IMR-90 (cell line): ENCODE results near the gene GATD1. TPM values are rescaled to one million over a fixed set of nuclear protein-coding genes. Genes with fewer than 3 reads are reported as not detected.

Experiments
- ATAC-seq: fragments of 200-7000 bp; cut with Tn5 transposase; 2 replicates; pipeline ENCODE4 v1.9.1; 2020; ENCODE audit warnings: low read depth, mild to moderate bottlenecking, moderate library complexity
- BruUV-seq: library from RNA; stranded (reverse); fragments of 400-500 nt; replicated peaks from 2 replicates; lab custom pipeline; 2021; lab: Mats Ljungman, UMichigan
- CTCF ChIA-PET: fragments of 300-600 bp; formaldehyde crosslinking; extraction: SDS; loops from one replicate; lab custom pipeline; 2021; ENCODE audit warnings: antibody characterized with exemption; lab: Yijun Ruan, JAX
- POLR2A ChIA-PET: fragments of 300-600 bp; sonication (Branson Sonifier 250); formaldehyde crosslinking; loops from one replicate; lab custom pipeline; 2022; ENCODE audit warnings: antibody characterized with exemption; ENCODE audit not compliant: unreplicated experiment; lab: Charles Lee
- DNase-seq: peaks from one replicate; pipeline ENCODE4 v3.0.0; 2013
- H2AFZ ChIP-seq: replicated peaks from 2 replicates; pipeline ENCODE3; 2013; ENCODE audit warnings: low read length, mild to moderate bottlenecking; ENCODE audit not compliant: poor library complexity
- H2AK5ac ChIP-seq: 2 replicates; pipeline ENCODE4 v1.6.1; 2013; ENCODE audit warnings: low read depth, low read length, inconsistent platforms
- H2AK9ac ChIP-seq: replicated peaks from 2 replicates; pipeline ENCODE3; 2013; ENCODE audit warnings: mild to moderate bottlenecking, low read depth, low read length, moderate library complexity; ENCODE audit not compliant: poor library complexity
- H2BK120ac ChIP-seq: 2 replicates; pipeline ENCODE4 v1.6.1; 2013; ENCODE audit warnings: low read depth, low read length, inconsistent platforms
- H2BK15ac ChIP-seq: 3 replicates; pipeline ENCODE4 v1.6.1; 2013; ENCODE audit warnings: low read depth, low read length, inconsistent platforms
- H2BK20ac ChIP-seq: 2 replicates; pipeline ENCODE4 v1.6.1; 2013; ENCODE audit warnings: low read depth, mild to moderate bottlenecking, inconsistent platforms, low read length, moderate library complexity
- H2BK5ac ChIP-seq: 2 replicates; pipeline ENCODE4 v1.6.1; 2013; ENCODE audit warnings: mild to moderate bottlenecking, low read depth, low read length, inconsistent platforms; ENCODE audit not compliant: poor library complexity, severe bottlenecking
- H3K14ac ChIP-seq: replicated peaks from 2 replicates; pipeline ENCODE4 v1.6.1; 2013; ENCODE audit warnings: low read depth, low read length, inconsistent platforms
- H3K18ac ChIP-seq: 2 replicates; pipeline ENCODE4 v1.6.1; 2013; ENCODE audit warnings: low read depth, low read length, control low read depth
- H3K23ac ChIP-seq: 2 replicates; pipeline ENCODE4 v1.6.1; 2013; ENCODE audit warnings: low read depth, low read length, inconsistent platforms
- H3K27ac ChIP-seq: 2 replicates; pipeline ENCODE4 v1.5.1; 2013; ENCODE audit warnings: mild to moderate bottlenecking, control low read depth, low read length; ENCODE audit not compliant: insufficient read depth
- H3K27me3 ChIP-seq: 2 replicates; pipeline ENCODE4 v1.6.1; 2013; ENCODE audit warnings: low read length; ENCODE audit not compliant: control insufficient read depth, insufficient read depth
- H3K36me3 ChIP-seq: 2 replicates; pipeline ENCODE4 v1.6.1; 2013; ENCODE audit warnings: low read length, mixed read lengths; ENCODE audit not compliant: control insufficient read depth, insufficient read depth
- H3K4ac ChIP-seq: 2 replicates; pipeline ENCODE4 v1.6.1; 2013; ENCODE audit warnings: low read depth, low read length, inconsistent platforms
- H3K4me1 ChIP-seq: 2 replicates; pipeline ENCODE4 v1.6.1; 2013; ENCODE audit warnings: low read length, mixed read lengths; ENCODE audit not compliant: control insufficient read depth, insufficient read depth
- H3K4me2 ChIP-seq: 2 replicates; pipeline ENCODE4 v1.6.1; 2013; ENCODE audit warnings: low read depth, mild to moderate bottlenecking, control low read depth, low read length, moderate library complexity
- H3K4me3 ChIP-seq: 2 replicates; pipeline ENCODE4 v1.5.1; 2013; ENCODE audit warnings: low read depth, mild to moderate bottlenecking, control low read depth, low read length, moderate library complexity; ENCODE audit not compliant: insufficient read depth
- H3K56ac ChIP-seq: 2 replicates; pipeline ENCODE4 v1.6.1; 2013; ENCODE audit warnings: low read length, inconsistent platforms; ENCODE audit not compliant: insufficient read depth; ENCODE audit errors: extremely low read depth
- H3K79me1 ChIP-seq, 2 experiments: 2 replicates each; pipeline ENCODE4 v1.6.1; 2013; ENCODE audit warnings: low read length in 2 of 2, inconsistent platforms in 1 of 2, low read depth in 1 of 2
- H3K9ac ChIP-seq: 2 replicates; pipeline ENCODE4 v1.6.1; 2013; ENCODE audit warnings: low read depth, low read length, control low read depth
- H3K9me1 ChIP-seq: 2 replicates; pipeline ENCODE4 v1.6.1; 2013; ENCODE audit warnings: low read length, inconsistent platforms; ENCODE audit not compliant: insufficient read depth
- H3K9me3 ChIP-seq: 2 replicates; pipeline ENCODE4 v1.6.1; 2013; ENCODE audit warnings: low read length; ENCODE audit not compliant: control insufficient read depth, insufficient read depth
- H4K20me1 ChIP-seq: 2 replicates; pipeline ENCODE4 v1.6.1; 2013; ENCODE audit warnings: low read length, inconsistent platforms; ENCODE audit not compliant: insufficient read depth
- H4K5ac ChIP-seq: 2 replicates; pipeline ENCODE4 v1.6.1; 2013; ENCODE audit warnings: mild to moderate bottlenecking, low read depth, low read length, control low read depth
- H4K8ac ChIP-seq, 2 experiments: 2 replicates each; pipeline ENCODE4 v1.6.1; 2013; ENCODE audit warnings: low read depth in 2 of 2, low read length in 2 of 2, control low read depth in 1 of 2, inconsistent platforms in 1 of 2
- H4K91ac ChIP-seq: 2 replicates; pipeline ENCODE4 v1.6.1; 2013; ENCODE audit warnings: low read depth, low read length, inconsistent platforms; ENCODE audit not compliant: insufficient read depth
- BHLHE40 ChIP-seq: fragments of 150-350 bp; IDR thresholded peaks from 2 replicates; pipeline ENCODE4 v1.6.1; 2016; ENCODE audit warnings: mild to moderate bottlenecking, low read depth, low read length
- CEBPB ChIP-seq: IDR thresholded peaks from 2 replicates; pipeline ENCODE4 v1.6.1; 2012; ENCODE audit warnings: low read depth, low read length, improper control_type of control experiment
- CHD1 ChIP-seq: IDR thresholded peaks from 2 replicates; pipeline ENCODE4 v1.6.1; 2012; ENCODE audit warnings: low read depth, low read length, improper control_type of control experiment
- FOS ChIP-seq: fragments of 150-350 bp; IDR thresholded peaks from 2 replicates; pipeline ENCODE4 v1.6.1; 2016; ENCODE audit warnings: low read depth, low read length
- MAFK ChIP-seq: IDR thresholded peaks from 2 replicates; pipeline ENCODE4 v1.6.1; 2012; ENCODE audit warnings: low read depth, low read length, improper control_type of control experiment
- MAZ ChIP-seq: IDR thresholded peaks from 2 replicates; pipeline ENCODE4 v1.6.1; 2012; ENCODE audit warnings: low read depth, mild to moderate bottlenecking, low read length, improper control_type of control experiment, moderate library complexity, borderline replicate concordance
- MXI1 ChIP-seq: IDR thresholded peaks from 2 replicates; pipeline ENCODE4 v1.6.1; 2012; ENCODE audit warnings: low read depth, mild to moderate bottlenecking, low read length, moderate library complexity, borderline replicate concordance
- NFE2L2 ChIP-seq: fragments of 150-350 bp; IDR thresholded peaks from 2 replicates; pipeline ENCODE4 v1.6.1; 2016; ENCODE audit warnings: low read depth, mild to moderate bottlenecking, low read length
- POLR2A ChIP-seq: IDR thresholded peaks from 2 replicates; pipeline ENCODE4 v1.6.1; 2012; ENCODE audit warnings: mild to moderate bottlenecking, low read depth, low read length
- RCOR1 ChIP-seq: IDR thresholded peaks from 2 replicates; pipeline ENCODE4 v1.6.1; 2012; ENCODE audit warnings: mild to moderate bottlenecking, low read length, improper control_type of control experiment; ENCODE audit not compliant: insufficient replicate concordance
- RFX5 ChIP-seq: IDR thresholded peaks from 2 replicates; pipeline ENCODE4 v1.8.0; 2012; ENCODE audit warnings: low read depth, mild to moderate bottlenecking, low read length, moderate library complexity
- SMC3 ChIP-seq: fragments of 150-350 bp; IDR thresholded peaks from 2 replicates; pipeline ENCODE4 v1.6.1; 2016; ENCODE audit warnings: low read depth, mild to moderate bottlenecking, antibody characterized with exemption, low read length, moderate library complexity
- WGBS, 2 experiments: methylation state at CpG; one replicate each; pipeline versions ENCODE4 v1.1.5 to v1.1.7; 2013; ENCODE audit warnings: missing lambda C conversion rate in 2 of 2; ENCODE audit not compliant: insufficient read length in 1 of 2; ENCODE audit errors: extremely low coverage in 2 of 2; 5-methylcytosine and 5-hydroxymethylcytosine counted together
- dilution Hi-C: fragments of 300-500 bp; cut with HindIII; formaldehyde crosslinking; loops from one replicate; pipeline ENCODE4 v1.14.3; 2018; ENCODE audit warnings: low sequenced_read_pairs; ENCODE audit not compliant: unreplicated experiment
- in situ Hi-C: fragments of 300-500 bp; cut with MboI; formaldehyde crosslinking; loops from 3 replicates; pipeline ENCODE4 v1.14.3; 2019; ENCODE audit warnings: low sequenced_read_pairs, inconsistent platforms, mixed read lengths
- intact Hi-C: fragments of 100-400 bp; cut with micrococcal nuclease; formaldehyde crosslinking; loops from 2 replicates; pipeline ENCODE4 v1.10.0; 2022
- polyA plus RNA-seq, 3 experiments: library from polyadenylated mRNA; depleted of rRNA; stranded (reverse); fragments of >200 nt; gene quantifications; 2 replicates each; pipeline ENCODE4 v1.2.3, GENCODE V29; 2012; ENCODE audit warnings: low replicate concordance in 1 of 3
- total RNA-seq: library from RNA; depleted of rRNA; stranded (reverse); fragments of >200 nt; gene quantifications from 2 replicates; pipeline ENCODE4 v1.2.3, GENCODE V29; 2012
- TF ChIP-seq, protein P1 (sequence below): conservative IDR thresholded peaks from 2 replicates; pipeline ENCODE4 v1.5.1; 2012; ENCODE audit warnings: mild to moderate bottlenecking, low read depth, low read length, improper control_type of control experiment
- TF ChIP-seq, protein P2 (sequence below): fragments of 150-350 bp; IDR thresholded peaks from 2 replicates; pipeline ENCODE4 v1.6.1; 2017; ENCODE audit warnings: mild to moderate bottlenecking, antibody characterized with exemption, low read length, low read depth
- TF ChIP-seq, protein P3 (sequence below): fragments of 150-350 bp; IDR thresholded peaks from 2 replicates; pipeline ENCODE4 v1.6.1; 2016; ENCODE audit warnings: low read depth, mild to moderate bottlenecking, low read length, moderate library complexity, borderline replicate concordance

Gene GATD1
- total and polyA plus RNA-seq, 2 of the 4 experiments (the other 2 are of a cell fraction): 3.0 to 52.5 TPM

DNA sequence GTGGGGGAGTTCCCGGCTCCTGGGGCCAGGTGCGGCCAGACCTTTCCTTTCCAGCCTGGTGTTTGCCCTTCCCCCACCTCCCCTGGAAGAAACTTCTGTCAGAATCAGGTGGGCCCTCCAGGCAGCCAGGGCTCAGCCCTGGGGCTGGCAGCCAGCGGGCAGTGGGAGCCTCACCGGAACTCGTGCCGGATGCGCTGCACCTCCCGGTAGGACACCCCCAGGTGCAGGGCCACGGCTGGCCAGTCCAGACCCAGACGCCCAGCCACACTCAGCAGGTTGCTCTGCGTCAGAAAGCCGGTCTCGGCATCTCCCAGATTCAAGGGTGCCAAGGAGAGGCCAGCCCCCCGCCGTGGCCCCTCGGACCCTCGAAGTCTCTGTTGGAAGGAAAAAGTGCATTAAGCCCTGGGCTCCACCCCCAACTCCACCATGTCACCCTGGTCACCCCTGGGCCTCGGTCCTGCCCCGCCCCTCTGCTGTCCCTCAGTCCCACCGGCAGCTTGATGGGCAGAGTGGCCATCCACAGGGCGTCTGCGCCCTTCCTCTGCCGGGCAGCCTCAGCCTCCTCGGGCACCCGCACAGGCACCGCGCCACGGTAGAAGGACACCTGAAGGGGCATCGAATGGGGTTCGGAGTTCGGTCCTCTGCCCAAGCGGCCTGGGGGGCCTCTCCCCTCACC lies 22.5 kb upstream of the GATD1 start:
- CTCF ChIA-PET: no interaction called here
- Histone ChIP-seq H2BK5ac (no peak overlapping the region), H3K23ac (no peak overlapping the region), H3K79me1 (peaks cover 2 to 40% of the 10 kb centered on the region in 2 experiments; a peak in 3 of 4 replicates), H2AFZ (peak overlapping the region; percentile 6), H3K36me3 (peaks cover 27% of the 10 kb centered on the region), H3K4me1 (peaks cover 26% of the 10 kb centered on the region), H3K27ac (no peak overlapping the region), H2BK120ac (no peak overlapping the region), H2AK5ac (no peak overlapping the region), H4K5ac (no peak overlapping the region), H3K9me1 (peaks cover 4% of the 10 kb centered on the region; the same call in 1 of the 2 replicates), H3K9me3 (no peaks in the 10 kb centered on the region), H3K4me2 (no peak overlapping the region), H3K4me3 (no peak overlapping the region), H4K8ac (no peak overlapping the region), H3K9ac (no peak overlapping the region), H3K4ac (no peak overlapping the region), H2BK20ac (no peak overlapping the region), H3K27me3 (no peaks in the 10 kb centered on the region), H2AK9ac (peak overlapping the region; percentile 28), H3K14ac (no peak overlapping the region), H3K18ac (no peak overlapping the region), H2BK15ac (no peak overlapping the region), H4K20me1 (peaks cover 18% of the 10 kb centered on the region), H3K56ac (no peak overlapping the region), H4K91ac (no peak overlapping the region)
- no peak for ATAC-seq
- no TSS peak for BruUV-seq
- DNase-seq: no peak
- dilution Hi-C loops: no loop called here
- in situ Hi-C loops: no loop called here
- intact Hi-C loops: no loop called here
- POLR2A ChIA-PET: no interaction called here
- TF ChIP-seq FOS (no peak), POLR2A (no peak), MAFK (no peak), CHD1 (no peak), RFX5 (no peak), BHLHE40 (no peak), NFE2L2 (no peak), CEBPB (no peak), MAZ (no peak), MXI1 (no peak), RCOR1 (no peak), SMC3 (no peak)
- TF ChIP-seq, protein P1, sequence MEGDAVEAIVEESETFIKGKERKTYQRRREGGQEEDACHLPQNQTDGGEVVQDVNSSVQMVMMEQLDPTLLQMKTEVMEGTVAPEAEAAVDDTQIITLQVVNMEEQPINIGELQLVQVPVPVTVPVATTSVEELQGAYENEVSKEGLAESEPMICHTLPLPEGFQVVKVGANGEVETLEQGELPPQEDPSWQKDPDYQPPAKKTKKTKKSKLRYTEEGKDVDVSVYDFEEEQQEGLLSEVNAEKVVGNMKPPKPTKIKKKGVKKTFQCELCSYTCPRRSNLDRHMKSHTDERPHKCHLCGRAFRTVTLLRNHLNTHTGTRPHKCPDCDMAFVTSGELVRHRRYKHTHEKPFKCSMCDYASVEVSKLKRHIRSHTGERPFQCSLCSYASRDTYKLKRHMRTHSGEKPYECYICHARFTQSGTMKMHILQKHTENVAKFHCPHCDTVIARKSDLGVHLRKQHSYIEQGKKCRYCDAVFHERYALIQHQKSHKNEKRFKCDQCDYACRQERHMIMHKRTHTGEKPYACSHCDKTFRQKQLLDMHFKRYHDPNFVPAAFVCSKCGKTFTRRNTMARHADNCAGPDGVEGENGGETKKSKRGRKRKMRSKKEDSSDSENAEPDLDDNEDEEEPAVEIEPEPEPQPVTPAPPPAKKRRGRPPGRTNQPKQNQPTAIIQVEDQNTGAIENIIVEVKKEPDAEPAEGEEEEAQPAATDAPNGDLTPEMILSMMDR: no peak
- TF ChIP-seq, protein P2, sequence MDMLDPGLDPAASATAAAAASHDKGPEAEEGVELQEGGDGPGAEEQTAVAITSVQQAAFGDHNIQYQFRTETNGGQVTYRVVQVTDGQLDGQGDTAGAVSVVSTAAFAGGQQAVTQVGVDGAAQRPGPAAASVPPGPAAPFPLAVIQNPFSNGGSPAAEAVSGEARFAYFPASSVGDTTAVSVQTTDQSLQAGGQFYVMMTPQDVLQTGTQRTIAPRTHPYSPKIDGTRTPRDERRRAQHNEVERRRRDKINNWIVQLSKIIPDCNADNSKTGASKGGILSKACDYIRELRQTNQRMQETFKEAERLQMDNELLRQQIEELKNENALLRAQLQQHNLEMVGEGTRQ: no peak
- TF ChIP-seq, protein P3, sequence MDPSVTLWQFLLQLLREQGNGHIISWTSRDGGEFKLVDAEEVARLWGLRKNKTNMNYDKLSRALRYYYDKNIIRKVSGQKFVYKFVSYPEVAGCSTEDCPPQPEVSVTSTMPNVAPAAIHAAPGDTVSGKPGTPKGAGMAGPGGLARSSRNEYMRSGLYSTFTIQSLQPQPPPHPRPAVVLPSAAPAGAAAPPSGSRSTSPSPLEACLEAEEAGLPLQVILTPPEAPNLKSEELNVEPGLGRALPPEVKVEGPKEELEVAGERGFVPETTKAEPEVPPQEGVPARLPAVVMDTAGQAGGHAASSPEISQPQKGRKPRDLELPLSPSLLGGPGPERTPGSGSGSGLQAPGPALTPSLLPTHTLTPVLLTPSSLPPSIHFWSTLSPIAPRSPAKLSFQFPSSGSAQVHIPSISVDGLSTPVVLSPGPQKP: no peak
- 93% methylated on average over 18 of the region's 32 CpGs; no CpG with 5 or more reads in 1 of the 2 experiments for WGBS, 2 experiments
